GM23338 (cell line): ENCODE measurements around the gene SRSF1. TPM values are rescaled to one million over a fixed set of nuclear protein-coding genes. Genes with fewer than 3 reads are reported as not detected.

Source experiments
- ATAC-seq: fragments of 200-7000 bp; cut with Tn5 transposase; 3 replicates; pipeline ENCODE4 v1.9.1; 2020
- DNase-seq: peaks from one replicate; pipeline ENCODE4 v3.0.0-alpha.2; 2015; ENCODE audit warnings: low spot score
- H2AFZ ChIP-seq: fragments of 200-600 bp; sonication (generic); 2 replicates; pipeline ENCODE4 v1.8.0; 2016; ENCODE audit warnings: antibody characterized with exemption, mild to moderate bottlenecking, moderate library complexity
- H3F3A ChIP-seq: fragments of 200-600 bp; sonication (generic); replicated peaks from 2 replicates; pipeline ENCODE4 v1.8.0; 2017; ENCODE audit warnings: antibody characterized with exemption, mixed run types, low read depth
- H3K27ac ChIP-seq: fragments of 200-600 bp; sonication (generic); 2 replicates; pipeline ENCODE4 v1.6.1; 2016; ENCODE audit warnings: low read depth
- H3K27me3 ChIP-seq: fragments of 200-600 bp; sonication (generic); 2 replicates; pipeline ENCODE4 v1.8.0; 2016; ENCODE audit warnings: mild to moderate bottlenecking, mixed run types, moderate library complexity; ENCODE audit not compliant: insufficient read depth
- H3K36me3 ChIP-seq: fragments of 200-600 bp; sonication (generic); 2 replicates; pipeline ENCODE4 v1.8.0; 2016; ENCODE audit warnings: mild to moderate bottlenecking; ENCODE audit not compliant: insufficient read depth
- H3K4me1 ChIP-seq: fragments of 200-600 bp; sonication (generic); 2 replicates; pipeline ENCODE4 v1.8.0; 2016; ENCODE audit warnings: mild to moderate bottlenecking, moderate library complexity; ENCODE audit not compliant: insufficient read depth
- H3K4me2 ChIP-seq: fragments of 200-600 bp; sonication (generic); 2 replicates; pipeline ENCODE4 v1.7.1; 2017; ENCODE audit warnings: mixed run types
- H3K4me3 ChIP-seq: fragments of 200-600 bp; sonication (generic); 2 replicates; pipeline ENCODE4 v1.6.1; 2016; ENCODE audit warnings: mixed run types
- H3K79me2 ChIP-seq: fragments of 200-600 bp; sonication (generic); replicated peaks from 2 replicates; pipeline ENCODE4 v1.8.0; 2017; ENCODE audit warnings: mild to moderate bottlenecking; ENCODE audit not compliant: insufficient read depth
- H3K9me2 ChIP-seq: fragments of 200-600 bp; sonication (generic); 2 replicates; pipeline ENCODE4 v1.8.0; 2017; ENCODE audit not compliant: insufficient read depth
- H4K20me1 ChIP-seq: fragments of 200-600 bp; sonication (generic); replicated peaks from 2 replicates; pipeline ENCODE4 v1.8.0; 2017; ENCODE audit warnings: mild to moderate bottlenecking; ENCODE audit not compliant: insufficient read depth
- H3K27ac Mint-ChIP-seq: 2 replicates; pipeline ENCODE4 v1.8.0; 2020; ENCODE audit warnings: inconsistent platforms, mild to moderate bottlenecking, moderate library complexity, mixed read lengths
- H3K27me3 Mint-ChIP-seq: 3 replicates; pipeline ENCODE4 v1.8.0; 2022; ENCODE audit warnings: low read depth, mild to moderate bottlenecking, moderate library complexity, mixed read lengths, inconsistent platforms; ENCODE audit not compliant: insufficient read depth, poor library complexity
- H3K36me3 Mint-ChIP-seq: 3 replicates; pipeline ENCODE4 v1.8.0; 2021; ENCODE audit warnings: low read depth, mild to moderate bottlenecking, inconsistent platforms, moderate library complexity, mixed read lengths
- H3K4me1 Mint-ChIP-seq: 3 replicates; pipeline ENCODE4 v1.8.0; 2020; ENCODE audit warnings: mild to moderate bottlenecking, inconsistent platforms, mixed read lengths
- H3K4me3 Mint-ChIP-seq: 3 replicates; pipeline ENCODE4 v1.8.0; 2021; ENCODE audit warnings: moderate library complexity, mild to moderate bottlenecking, inconsistent platforms, mixed read lengths
- H3K9me3 Mint-ChIP-seq: 3 replicates; pipeline ENCODE4 v1.8.0; 2020; ENCODE audit warnings: moderate library complexity, mild to moderate bottlenecking, inconsistent platforms, mixed read lengths
- EZH2phosphoT487 ChIP-seq: fragments of 200-600 bp; sonication (generic); IDR thresholded peaks from one replicate; pipeline ENCODE4 v1.8.1; 2018; ENCODE audit warnings: antibody characterized with exemption; ENCODE audit not compliant: unreplicated experiment
- POLR2AphosphoS5 ChIP-seq: IDR thresholded peaks from 2 replicates; pipeline ENCODE4 v1.6.1; 2016; ENCODE audit warnings: antibody characterized with exemption, low read depth
- REST ChIP-seq: IDR thresholded peaks from one replicate; pipeline ENCODE4 v1.6.1; 2018; ENCODE audit warnings: antibody characterized with exemption; ENCODE audit not compliant: unreplicated experiment
- STAT1 ChIP-seq: IDR thresholded peaks from one replicate; pipeline ENCODE4 v1.6.1; 2016; ENCODE audit warnings: antibody characterized with exemption; ENCODE audit not compliant: unreplicated experiment
- ZNF331 ChIP-seq: fragments of 250-450 bp; sonication (Bioruptor Pico); IDR thresholded peaks from 2 replicates; pipeline ENCODE4 v1.5.0; 2020; ENCODE audit warnings: low read depth, mild to moderate bottlenecking, moderate library complexity
- polyA plus RNA-seq: library from polyadenylated mRNA; unstranded; fragments of >200 nt; fragmentation: Nextera tagmentation; extraction: Ambion mirVana; gene quantifications from 2 replicates; pipeline ENCODE4 v1.2.1, GENCODE V29; 2016
- total RNA-seq: library from RNA; depleted of rRNA; stranded (reverse); fragments of >200 nt; shearing (Covaris generic); gene quantifications from 2 replicates; pipeline ENCODE4 v1.2.3, GENCODE V29; 2014

SRSF1 gene
- total and polyA plus RNA-seq, 2 experiments from 2014 or later: 413 to 584 TPM

DNA sequence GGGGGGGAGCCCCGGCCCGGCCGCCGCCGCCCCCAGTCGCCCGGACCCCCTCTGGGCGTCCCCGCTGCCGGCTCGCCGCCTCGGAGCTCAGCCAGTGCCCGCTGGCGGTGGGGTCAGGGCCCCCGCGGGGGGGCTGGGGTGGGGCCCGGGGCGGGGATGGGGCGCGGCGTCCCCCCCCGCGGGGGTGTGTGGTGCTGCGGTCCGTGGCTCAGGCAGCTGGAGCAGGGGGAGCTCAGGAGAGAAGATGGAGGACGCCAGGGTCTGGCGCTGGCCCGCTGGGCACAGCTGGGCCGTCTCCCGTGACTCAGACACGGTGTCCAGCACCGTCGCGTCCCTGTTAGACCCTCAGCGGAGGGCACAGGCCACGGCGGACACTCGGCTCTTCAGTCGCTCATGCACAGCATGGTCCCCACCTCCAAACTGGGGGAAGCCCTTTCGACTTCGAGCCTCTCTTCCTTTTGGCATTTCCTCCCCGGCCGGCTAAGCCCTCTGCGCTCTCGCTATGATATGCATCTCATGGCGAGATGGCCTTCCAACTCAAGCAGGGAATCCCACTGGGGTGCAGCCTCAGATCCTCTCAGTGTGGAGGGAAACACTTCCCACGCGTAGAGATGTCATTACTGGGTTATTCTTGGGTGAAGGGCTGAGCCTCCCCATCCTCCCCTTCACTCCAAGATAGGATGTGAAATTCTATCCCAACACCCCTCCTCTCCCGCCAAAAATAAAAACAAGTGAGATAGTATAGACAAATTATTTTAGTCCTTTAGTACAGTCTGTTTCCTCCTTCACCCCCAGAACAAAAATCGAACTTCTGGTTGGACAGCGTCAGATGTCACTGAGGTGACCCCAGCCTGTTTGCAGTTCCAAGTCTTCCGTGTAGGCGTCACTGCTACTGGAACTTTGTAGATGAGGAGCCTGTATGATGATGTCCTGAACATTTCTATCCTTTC, 18.5 kb downstream of the SRSF1 start:
- peaks cover 18% of the 10 kb centered on the region for H3K4me1 ChIP-seq
- peak overlapping the region; percentile 86 for H3K4me2 ChIP-seq
- peaks cover 14% of the 10 kb centered on the region for H4K20me1 ChIP-seq
- Mint-ChIP-seq H3K4me3 (peak overlapping the region; percentile 91), H3K27me3 (peaks cover 11% of the 10 kb centered on the region), H3K4me1 (peaks cover 61% of the 10 kb centered on the region), H3K9me3 (no peaks in the 10 kb centered on the region; the same call in 2 of the 3 replicates), H3K36me3 (peaks cover 8% of the 10 kb centered on the region; the same call in 1 of the 3 replicates), H3K27ac (peak overlapping the region; percentile 60)
- ATAC-seq (peak; percentile 55), DNase-seq (peak; percentile 67)
- H3K27me3 ChIP-seq: no peaks in the 10 kb centered on the region
- H3K27ac ChIP-seq: peak overlapping the region; percentile 74; the same call in 1 of the 2 replicates
- H3K9me2 ChIP-seq: no peaks in the 10 kb centered on the region
- H3K79me2 ChIP-seq: peaks cover 38% of the 10 kb centered on the region
- peaks cover 6% of the 10 kb centered on the region for H3F3A ChIP-seq
- H3K4me3 ChIP-seq: peak overlapping the region; percentile 75
- no peak for TF ChIP-seq ZNF331
- peak; percentile 66 for TF ChIP-seq POLR2AphosphoS5
- H2AFZ ChIP-seq: no peak overlapping the region
- H3K36me3 ChIP-seq: no peaks in the 10 kb centered on the region

DNA sequence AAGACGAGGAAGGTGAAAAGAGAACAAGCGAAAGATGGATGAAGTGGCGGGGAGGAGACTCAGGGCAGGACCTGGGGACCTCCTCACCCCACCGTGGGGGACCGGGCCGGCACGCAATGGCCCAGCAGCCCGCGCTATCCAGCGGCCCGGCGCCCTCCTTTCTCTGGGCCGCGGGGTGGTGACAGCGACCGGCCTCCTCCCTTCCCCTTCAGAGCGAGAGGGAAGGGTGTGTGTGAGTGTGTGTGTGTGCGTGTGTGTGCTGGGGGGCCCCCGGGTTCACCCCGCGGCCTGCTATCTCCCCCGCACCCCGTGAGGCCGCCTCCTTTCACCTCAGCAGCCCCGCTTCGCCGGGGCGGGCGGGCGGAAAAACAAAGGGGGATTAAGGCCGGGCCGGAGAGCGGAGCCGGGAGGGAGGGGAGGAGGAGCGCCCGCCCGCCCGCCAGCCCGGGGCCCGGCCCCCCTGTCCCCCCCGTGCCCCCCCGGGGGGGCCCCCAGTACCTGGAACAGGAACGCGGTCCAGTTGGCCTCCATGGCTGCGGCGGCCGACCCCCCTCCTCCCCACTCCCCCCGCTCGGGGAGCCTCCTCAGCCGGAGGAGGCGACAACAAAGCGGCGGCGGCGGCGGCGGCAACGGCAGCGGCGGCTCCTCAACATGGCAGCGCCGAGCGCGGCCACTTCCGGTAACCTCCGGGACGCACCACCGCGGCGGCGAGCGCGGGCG, 19.3 kb downstream of the SRSF1 start, which contains the start of gene VEZF1:
TSS of gene VEZF1 (minus strand) at position 674 of the 720 bp plus-strand sequence. CDS start at position 531, 143 bp downstream.
- H3K36me3 Mint-ChIP-seq: peaks cover 9% of the 10 kb centered on the region; the same call in 2 of the 3 replicates
- DNase-seq: peak; percentile 82
- peaks cover 18% of the 10 kb centered on the region for H3K4me1 ChIP-seq
- peaks cover 6% of the 10 kb centered on the region for H3F3A ChIP-seq
- H2AFZ ChIP-seq: no peak within 1 kb of the TSS
- peak; percentile 66 for ATAC-seq
- peak within 1 kb of the TSS; percentile 74 for H3K27ac ChIP-seq
- H3K4me3 ChIP-seq: peak within 1 kb of the TSS; percentile 75
- peaks cover 64% of the 10 kb centered on the region for H3K4me1 Mint-ChIP-seq
- peaks cover 14% of the 10 kb centered on the region for H3K27me3 Mint-ChIP-seq
- H3K27ac Mint-ChIP-seq: peak within 1 kb of the TSS; percentile 84
- no peaks in the 10 kb centered on the region for H3K27me3 ChIP-seq
- peak within 1 kb of the TSS; percentile 91 for H3K4me3 Mint-ChIP-seq
- H3K9me3 Mint-ChIP-seq: no peaks in the 10 kb centered on the region; the same call in 2 of the 3 replicates
- peaks cover 14% of the 10 kb centered on the region for H4K20me1 ChIP-seq
- H3K9me2 ChIP-seq: no peaks in the 10 kb centered on the region
- H3K79me2 ChIP-seq: peaks cover 46% of the 10 kb centered on the region
- peak within 1 kb of the TSS; percentile 89 for H3K4me2 ChIP-seq
- TF ChIP-seq EZH2phosphoT487: no peak
- no peak for TF ChIP-seq REST
- TF ChIP-seq STAT1: no peak
- no peaks in the 10 kb centered on the region for H3K36me3 ChIP-seq
